ENCODE results near the gene ETFDH.
"Not testable (repeated sequence)": the region's sequence is repeated elsewhere in the genome, so short reads cannot be mapped to it uniquely, and the experiment has no call there.

ETFDH gene

DNA sequence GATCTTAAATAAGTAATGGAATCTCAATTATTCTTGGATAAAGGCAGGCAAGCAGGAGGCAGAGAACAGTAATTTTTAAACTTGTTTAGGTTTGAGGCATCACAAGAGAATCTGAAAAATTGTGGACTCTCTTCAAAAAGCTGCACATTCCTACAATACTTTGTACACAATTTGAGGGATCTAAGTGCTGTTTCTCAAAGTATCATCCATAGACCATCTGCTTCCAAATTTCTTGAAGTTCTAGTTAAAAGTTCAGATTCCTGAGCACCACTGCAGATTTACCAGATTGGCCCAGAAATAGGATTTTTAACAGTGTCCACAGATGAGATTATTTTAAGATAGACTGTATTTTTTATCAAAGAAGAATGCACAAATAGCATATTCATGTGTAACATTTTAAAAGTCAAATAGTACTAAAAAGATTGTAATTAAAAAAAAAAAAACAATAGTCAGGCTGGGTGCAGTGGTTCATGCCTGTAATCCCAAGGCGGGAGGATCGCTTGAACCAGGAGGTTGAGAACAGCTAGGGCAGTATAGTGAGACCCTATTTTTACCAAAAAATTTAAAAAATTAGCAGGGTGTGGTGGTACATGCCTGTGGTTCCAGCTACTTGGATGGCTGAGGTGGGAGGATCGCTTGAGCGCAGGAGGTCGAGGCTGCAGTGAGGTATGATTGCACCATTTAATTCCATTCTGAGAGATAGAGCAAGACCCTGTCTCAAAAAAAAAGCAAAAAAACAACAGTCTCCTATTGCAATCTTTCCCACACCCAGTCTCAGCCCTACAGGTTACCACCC lies 82.5 kb downstream of the ETFDH start:
- no peak for DNase-seq (ENCODE audit: low spot score)

GRCh38 chr4:158755819-158756218 lies 83.7 kb downstream of the ETFDH start:
- not testable (repeated sequence) for DNase-seq (ENCODE audit: low spot score)

- DNase-seq (ENCODE audit: low spot score) = no peak
Observed at GRCh38 chr4:158756588-158756987, 84.5 kb downstream of the ETFDH start.

GRCh38 chr4:158758142-158758541 lies 86.0 kb downstream of the ETFDH start:
- DNase-seq (ENCODE audit: low spot score) = no peak

DNA sequence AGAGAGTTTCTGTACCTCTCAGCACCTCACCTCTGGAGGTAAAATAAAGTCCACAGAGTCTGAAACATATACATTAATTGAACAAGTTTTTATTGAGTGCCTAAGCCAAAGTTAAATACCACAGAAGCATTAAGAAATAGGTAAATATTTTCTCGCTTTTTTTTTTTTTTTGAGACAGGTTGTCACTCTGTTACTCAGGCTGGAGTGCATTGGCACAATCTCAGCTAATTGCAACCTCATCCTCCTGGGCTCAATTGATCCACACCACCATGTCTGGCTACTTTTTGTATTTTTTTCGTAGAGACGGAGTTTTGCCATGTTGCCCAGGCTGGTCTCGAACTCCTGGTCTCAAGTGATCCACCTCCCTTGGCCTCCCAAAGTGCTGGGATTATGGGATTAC lies 86.6 kb downstream of the ETFDH start:
- DNase-seq (ENCODE audit: low spot score) = no peak
